Skin epidermis (tissue), 12 donors: ENCODE data around the gene RIPPLY2.

Experiments
- H3K27ac ChIP-seq, 21 experiments: fragments of 200-600 bp; sonication (generic) in 11 of 21; one replicate each; pipeline ENCODE4 v1.5.0; 2020; ENCODE audit warnings: mild to moderate bottlenecking in 3 of 21, inconsistent platforms in 2 of 21, moderate library complexity in 2 of 21
- H3K4me3 ChIP-seq, 7 experiments: fragments of 200-600 bp; sonication (generic) in 2 of 7; one replicate each; pipeline ENCODE4 v1.5.0; 2020; ENCODE audit warnings: inconsistent platforms in 2 of 7, mild to moderate bottlenecking in 2 of 7, moderate library complexity in 1 of 7

RIPPLY2 gene

DNA sequence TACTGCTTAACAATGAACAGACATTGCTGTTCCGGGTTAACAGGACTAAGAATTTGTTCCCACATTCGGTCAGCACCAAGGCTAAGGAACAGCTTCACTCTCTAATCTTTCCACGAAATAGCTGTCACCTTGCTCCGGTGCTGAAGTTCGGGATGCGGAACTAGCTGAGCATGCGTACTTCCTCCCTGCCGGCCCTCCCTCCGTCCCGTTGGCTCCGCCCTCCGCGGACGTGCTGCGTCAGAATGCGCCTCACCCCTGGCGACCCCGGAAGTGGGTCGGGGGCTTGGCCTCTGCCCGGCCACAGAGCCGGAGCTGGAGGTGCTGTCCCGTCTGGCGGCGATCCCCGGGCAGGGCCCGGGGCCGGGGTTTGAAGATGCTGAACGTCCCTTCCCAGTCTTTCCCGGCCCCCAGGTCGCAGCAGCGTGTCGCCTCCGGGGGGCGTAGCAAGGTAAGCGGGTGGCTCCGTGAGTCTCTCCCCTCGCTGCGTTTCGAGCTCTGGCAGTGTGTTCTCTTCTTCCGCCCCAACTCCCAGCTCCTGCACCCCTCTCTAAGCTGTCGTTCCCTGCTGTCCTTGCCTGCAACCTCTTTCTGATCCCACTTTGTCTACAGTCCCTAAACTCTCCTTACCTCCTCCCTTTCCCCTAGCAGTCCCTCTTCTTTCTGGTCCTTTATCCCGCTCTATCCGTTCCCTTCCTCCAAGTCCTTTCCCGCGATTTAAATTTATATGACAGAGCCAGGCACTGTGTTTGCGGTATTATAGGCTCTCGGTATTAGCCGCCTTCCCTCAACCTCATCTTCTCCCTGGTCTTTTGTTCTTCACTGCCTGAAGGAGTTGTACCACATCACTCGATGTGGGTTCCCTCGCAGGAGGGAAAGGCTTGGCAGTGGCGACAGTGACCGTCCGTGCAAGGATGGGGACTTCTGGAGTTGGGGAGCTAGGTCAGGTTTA is 6.5 kb downstream of the RIPPLY2 start, which contains the start of gene CYB5R4:
Gene CYB5R4 (plus strand): TSS at position 280 of the 949 bp plus-strand sequence. CDS start 94 bp downstream, at position 374.
- Histone ChIP-seq H3K27ac (peak within 1 kb of the TSS; percentile 37 to 93 (median 88)), H3K4me3 (peak within 1 kb of the TSS; percentile 79 to 96 (median 83))

DNA sequence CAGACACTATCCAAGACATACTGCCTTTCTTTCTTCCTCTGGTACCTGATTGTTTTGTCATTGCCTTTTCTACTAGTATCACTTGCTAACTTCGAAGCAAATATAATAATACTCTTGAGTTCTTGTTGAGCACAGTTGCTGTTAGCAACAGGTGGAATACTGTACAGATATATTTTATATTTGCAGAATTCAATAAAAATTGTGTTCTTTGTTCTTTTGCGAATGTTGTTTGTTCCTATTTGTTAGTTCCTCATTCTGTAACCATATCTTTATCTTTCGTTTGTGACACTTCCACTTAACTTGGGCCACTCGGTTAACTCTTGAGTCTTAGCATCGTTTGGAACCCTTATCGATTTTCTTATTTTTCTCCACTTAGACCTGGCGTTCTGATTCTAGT is 7.2 kb downstream of the RIPPLY2 start:
- Histone ChIP-seq H3K4me3 (peak overlapping the region; percentile 79 to 96 (median 83)), H3K27ac (peak overlapping the region in 17 of 21 experiments; percentile 77 to 93 (median 88))

DNA sequence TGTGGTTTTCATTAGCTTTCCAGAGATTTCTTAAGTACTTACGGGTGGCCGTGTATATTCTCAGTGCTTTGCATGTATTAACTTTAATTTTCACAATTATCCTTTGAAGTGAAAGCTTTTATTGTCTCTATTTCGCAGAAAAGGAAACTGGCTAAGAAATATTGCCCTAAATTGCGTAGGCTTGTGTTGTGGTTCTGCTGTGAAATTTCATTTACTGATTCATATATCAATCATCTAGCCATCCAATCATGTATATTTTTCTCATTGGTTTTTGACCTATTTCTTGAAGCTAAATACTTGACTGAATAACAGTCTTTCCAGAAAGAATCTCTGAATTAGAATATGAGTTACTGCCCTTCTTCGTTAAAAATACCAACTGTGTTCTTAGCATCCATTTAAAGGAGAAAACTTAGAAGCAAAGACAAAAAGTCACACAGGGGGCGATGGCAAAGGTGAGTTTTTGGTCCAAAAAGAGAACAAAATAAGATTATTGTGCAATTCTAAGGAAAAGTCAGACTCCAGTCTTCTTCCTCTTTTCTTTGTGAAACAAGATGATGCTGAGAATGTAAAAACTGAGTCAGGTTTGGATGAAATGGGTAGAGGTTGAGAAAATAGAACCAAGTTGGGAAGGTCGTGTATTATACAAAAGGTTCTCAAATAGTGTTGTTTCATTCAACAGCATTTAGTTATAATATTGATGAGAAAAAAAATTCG is 7.8 kb downstream of the RIPPLY2 start:
- Histone ChIP-seq H3K27ac (no peak overlapping the region), H3K4me3 (peak overlapping the region in 4 of 7 experiments; percentile 79 to 88 (median 82))

DNA sequence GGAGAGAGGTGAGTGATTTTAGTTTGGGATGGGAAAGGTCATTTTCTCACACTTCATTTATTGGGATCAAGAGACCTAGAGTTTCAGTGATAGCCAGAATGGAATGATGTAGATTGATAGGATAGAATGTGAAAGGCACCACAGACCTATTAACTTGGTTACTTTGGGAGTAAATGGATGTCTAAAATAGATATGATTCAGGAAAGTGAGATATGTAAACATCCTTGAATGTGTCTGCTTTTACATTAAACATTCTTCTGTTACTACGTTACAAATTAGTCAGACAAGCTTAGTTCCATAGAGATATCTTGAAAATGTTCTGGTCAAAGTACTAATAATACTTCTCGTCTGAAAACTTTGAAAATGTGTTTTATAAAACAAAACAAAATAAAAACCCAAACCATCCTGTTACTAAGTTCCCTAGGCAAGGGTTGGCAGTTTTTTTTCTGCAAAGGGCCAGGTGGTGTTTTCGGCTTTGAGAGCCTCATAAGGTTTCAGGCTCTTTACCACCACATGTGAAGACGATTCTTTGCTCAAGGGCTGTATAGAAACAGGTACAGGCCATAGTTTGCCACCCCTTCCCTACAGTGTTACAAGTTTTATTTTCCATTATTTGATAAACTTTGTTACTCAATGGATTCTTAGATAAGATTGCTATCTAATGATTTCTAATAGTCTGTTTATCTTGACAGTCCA is 9.8 kb downstream of the RIPPLY2 start:
- Histone ChIP-seq H3K4me3 (no peak overlapping the region), H3K27ac (no peak overlapping the region)

DNA sequence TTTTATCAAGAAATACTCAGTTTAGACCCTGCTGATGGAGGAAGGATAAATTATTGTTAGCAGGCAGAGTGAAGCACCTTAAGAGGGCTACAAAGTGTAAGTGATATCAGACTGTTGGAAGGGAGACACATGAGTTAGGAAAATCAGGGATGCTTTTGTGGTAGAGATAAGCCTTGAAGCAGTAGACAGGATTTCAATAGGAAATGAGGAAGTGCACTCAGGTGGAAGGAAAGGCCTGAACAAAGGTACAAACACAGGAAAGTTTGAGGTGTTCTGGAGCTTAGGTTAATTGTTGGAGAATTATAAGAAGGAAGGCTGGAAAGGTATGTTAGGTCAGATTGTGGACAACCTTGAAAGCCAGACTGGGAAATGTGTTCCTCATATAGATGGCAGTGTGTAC is 13.9 kb downstream of the RIPPLY2 start:
- Histone ChIP-seq H3K27ac (peak overlapping the region in 6 of 21 experiments; percentile 7 to 70 (median 56)), H3K4me3 (no peak overlapping the region)

DNA sequence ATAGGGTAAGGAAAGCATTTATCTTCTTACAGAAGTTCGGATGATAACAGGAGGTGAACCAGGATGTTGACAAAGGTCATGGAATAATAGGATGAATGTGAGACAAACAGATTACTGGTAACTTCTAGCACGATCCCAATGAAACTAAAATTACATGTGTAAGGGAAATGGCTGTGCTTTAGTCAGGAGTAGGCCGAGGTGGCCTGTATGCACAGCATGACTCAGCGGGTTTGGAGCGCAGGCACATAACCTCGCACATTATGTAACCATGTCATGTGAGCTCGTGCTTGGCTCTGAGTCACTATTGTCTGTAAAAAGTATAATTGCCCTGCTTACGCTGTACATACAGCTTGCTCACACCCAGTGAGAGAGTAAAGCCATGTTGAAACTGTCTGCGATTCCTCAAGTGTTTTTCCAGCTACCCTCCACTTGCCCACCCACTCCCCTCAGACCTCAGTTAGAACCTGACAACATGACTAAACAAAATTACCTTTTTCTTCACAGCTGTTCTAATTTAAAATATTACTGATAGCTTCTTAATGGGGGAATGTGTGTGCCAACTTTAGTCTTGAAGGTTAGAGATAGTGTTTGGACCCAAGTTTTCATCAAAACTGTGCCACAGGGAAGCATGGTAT is 14.5 kb downstream of the RIPPLY2 start:
- Histone ChIP-seq H3K4me3 (no peak overlapping the region), H3K27ac (peak overlapping the region in 6 of 21 experiments; percentile 22 to 70 (median 56))

DNA sequence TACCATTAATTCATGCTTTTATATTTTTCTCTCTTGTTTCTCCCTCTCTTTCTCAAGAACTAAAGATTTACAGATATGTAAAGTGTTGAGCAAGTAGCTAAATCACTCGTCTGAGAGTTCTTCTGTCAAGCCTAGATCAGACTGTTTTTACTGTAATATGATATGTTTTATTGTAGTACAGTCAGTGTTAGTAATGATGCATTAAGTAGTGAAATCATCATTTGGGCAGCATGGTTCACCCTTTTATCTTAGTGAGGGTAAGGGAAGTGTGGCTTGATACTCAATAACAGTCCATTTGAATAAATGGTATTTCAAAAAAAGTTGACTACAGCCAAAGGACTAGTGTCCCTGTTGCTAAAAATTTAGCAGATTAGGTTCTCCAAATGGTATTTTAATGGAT is 15.5 kb downstream of the RIPPLY2 start:
- Histone ChIP-seq H3K27ac (peak overlapping the region in 1 of 21 experiments; percentile 70), H3K4me3 (no peak overlapping the region)

DNA sequence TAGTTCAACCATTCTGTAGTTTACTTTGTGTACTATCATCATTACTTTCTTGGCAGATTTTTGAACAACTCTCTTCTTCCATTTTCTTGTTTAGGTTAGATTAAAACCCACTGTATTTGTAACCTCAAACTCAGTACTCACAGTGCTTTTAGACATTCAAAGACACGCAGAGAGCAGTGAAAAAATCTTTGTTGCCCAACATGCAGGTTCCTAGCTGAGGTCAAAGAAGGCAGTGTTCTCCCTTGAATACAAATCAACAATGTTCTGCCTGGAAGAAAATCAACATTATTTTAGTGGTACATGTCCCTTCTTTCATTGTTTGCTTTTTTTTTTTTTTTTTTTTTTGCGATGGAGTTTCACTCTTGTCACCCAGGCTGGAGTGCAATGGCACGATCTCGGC is 17.5 kb downstream of the RIPPLY2 start:
- H3K27ac ChIP-seq = no peak overlapping the region

DNA sequence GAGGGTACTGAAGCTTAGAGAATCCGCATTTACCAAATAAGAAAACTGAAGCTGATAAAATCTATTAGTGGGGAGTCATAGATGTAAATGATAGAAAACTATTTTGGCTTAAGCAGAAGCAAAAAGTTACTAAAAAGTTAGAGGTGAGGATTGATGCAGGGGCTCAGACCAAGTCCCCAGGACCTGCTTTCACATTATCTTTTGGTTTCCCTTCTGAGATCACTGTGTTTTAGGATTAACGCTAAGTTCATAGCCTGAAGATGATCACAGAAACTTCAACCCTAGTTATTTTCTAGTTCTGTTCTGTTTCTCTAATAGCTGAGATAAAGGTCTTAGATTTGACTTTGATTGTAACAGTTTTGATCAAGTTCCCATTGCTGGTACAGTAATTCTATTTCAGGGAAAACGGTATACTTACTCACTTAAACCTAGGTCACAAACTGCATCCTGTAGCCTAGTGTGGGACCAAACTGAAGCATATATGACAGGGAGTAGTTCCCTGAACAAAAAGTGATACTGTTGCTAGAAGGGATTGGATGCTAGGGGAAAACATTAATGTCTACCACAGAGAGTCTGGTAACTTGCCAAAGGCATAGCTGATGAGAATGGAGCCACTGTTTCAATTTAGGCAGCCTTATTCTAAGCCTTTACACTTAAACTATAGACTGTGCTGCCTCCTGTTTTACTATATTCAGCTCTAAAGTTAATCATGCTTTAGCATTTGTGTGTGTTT is 19.4 kb downstream of the RIPPLY2 start:
- no peak overlapping the region for H3K27ac ChIP-seq
- no peak overlapping the region for H3K4me3 ChIP-seq

More for the DNA sequence above, 17.5 kb downstream of the RIPPLY2 start:
- no peak overlapping the region for H3K4me3 ChIP-seq

DNA sequence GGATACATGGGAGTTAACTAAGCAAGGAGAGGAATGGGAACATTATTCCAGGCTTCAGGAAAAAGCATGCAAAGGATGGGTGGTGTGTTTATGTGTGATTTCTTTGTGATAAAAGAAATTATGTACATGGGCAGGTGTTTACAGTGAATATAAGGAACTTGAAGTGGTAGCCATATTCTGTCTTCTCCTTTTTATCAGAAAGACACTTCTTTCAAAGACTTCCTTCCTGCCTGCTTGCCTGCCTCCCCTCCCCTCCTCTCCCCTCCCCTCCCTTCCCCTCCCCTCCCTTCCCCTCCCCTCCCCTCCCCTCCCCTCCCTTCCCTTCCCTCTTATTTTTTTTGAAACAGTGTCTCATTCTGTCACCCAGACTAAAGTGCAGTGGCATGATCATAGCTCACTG is 20.7 kb downstream of the RIPPLY2 start:
- H3K4me3 ChIP-seq = no peak overlapping the region

DNA sequence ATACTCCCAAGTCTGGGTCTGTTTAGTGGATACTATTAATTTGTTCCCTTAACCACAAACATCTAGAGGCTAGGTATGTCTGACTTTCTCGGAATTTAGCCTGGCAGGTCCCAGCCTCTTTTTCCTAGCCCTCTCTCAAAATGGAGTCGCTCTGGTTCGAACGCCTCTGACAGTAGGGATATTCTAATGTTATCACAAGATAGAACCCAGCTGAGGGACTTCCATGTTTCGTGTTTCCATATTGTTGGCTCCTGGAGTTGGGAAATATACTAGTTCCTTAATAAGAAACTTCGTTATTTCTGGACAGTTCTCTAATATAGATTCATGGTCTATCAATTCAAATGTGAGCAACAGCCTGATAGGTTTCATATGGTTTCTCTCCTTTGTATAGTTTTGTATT is 22.7 kb downstream of the RIPPLY2 start:
- Histone ChIP-seq H3K27ac (no peak overlapping the region), H3K4me3 (no peak overlapping the region)

More for the DNA sequence above, 20.7 kb downstream of the RIPPLY2 start:
- no peak overlapping the region for H3K27ac ChIP-seq

DNA sequence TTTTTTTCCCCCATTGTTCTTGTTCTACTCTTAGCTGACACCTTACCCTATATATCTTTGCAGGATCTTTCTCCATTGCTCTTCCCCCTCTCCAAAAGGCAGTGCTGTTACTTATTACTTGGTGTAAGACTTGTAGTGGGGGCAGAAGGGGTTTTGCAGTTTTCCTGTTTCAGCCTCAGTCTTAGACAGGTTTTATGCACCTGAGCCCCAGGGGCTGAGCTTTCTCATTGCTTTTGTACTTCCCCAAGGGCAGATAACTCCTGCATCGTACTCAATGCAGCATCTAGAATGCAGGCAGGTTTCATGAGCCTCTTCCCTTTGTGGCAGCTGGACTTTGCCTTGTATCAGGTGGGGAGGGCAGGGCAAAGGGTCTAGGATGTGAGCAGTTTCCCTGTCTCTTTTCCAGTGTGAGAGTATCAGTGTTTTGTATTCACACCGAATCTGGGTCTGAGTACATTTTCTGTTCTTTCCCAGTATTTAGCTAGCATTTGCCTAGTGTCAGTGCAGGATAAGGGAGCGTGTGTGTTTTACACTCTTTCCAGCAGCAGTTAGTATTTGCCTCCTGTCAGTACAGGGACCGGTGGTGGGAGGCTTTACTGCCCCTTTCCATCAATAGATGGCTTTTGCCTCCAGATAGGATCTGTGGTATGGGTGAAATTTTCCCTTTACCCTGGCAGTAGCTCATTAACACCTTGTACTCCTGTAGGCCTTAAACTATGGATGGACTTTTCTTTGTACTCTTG is 25.9 kb downstream of the RIPPLY2 start:
- H3K27ac ChIP-seq = no peak overlapping the region
- H3K4me3 ChIP-seq = no peak overlapping the region

DNA sequence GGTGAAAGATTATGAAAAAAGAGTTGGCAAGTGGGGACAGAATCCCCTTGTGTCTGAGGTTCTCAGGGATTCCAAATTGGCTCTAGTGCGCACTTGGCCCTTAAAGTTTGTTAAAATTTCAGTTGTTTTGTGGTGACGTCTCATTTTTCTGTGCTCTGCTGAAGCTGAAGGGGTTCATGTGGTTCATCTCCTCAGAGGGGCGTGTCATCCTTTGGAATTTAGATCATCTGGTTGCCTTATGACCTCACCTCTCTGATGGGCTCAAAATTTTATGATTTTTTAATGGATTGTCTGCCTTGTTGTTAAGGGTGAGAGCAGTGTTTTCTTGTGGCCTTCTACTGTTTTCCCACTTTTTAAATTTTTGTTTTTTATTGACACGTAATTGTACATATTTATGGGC is 26.6 kb downstream of the RIPPLY2 start:
- Histone ChIP-seq H3K4me3 (no peak overlapping the region), H3K27ac (no peak overlapping the region)

DNA sequence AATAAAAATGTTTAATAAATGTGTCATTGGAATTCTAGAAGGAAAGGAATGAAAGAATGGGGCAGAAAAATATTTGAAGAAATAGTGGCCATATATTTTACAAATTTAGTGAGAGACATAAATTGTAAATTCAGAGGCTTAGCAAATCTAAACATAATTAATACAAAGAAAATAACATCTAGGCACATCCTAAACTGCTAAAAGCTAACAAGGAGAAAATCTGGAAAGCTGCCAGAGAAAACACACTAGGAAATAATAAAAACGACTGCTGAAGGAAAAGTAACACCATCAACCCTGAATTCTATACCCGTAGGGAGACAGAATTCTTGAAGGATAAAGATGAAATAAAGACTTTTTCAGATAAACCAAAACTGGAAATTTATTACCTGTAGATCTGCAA is 30.1 kb downstream of the RIPPLY2 start:
- Histone ChIP-seq H3K4me3 (no peak overlapping the region), H3K27ac (no peak overlapping the region)

DNA sequence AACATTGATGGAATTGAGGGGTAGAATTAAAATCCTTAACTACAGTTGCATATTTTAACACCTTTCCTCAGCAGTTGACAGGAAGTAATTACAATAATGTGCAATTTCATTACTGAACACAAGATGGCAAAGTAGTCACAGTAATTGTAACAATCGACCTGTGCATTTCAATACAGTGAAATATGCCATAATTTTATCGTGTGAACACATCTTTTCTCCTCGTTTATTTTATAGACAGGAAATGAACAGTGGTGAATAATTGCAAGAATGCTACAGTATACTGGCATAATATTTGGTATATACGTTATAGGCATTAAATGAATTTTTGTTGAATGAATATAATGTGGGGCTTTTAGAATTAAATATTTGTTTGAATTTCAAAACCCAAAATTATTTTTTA is 31.4 kb downstream of the RIPPLY2 start:
- no peak overlapping the region for H3K27ac ChIP-seq
- H3K4me3 ChIP-seq = no peak overlapping the region

DNA sequence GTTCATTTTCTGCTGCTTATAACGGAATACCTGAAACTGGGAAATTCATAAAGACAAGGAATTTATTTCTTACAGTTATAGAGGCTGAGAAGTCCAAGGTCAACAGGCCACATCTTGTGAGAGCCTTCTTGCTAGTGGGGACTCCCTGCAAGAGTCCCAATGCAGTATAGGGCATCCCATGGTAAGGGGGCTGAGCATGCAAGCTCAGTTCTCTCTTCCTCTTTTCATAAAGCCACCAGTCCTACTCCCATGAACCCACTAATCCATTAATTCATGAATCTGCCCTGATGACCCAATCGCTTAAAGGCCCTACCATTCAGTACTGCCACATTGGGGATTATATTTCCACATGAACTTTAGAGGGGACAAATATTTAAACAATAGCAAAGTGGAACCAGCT is 32.8 kb downstream of the RIPPLY2 start:
- no peak overlapping the region for H3K27ac ChIP-seq

DNA sequence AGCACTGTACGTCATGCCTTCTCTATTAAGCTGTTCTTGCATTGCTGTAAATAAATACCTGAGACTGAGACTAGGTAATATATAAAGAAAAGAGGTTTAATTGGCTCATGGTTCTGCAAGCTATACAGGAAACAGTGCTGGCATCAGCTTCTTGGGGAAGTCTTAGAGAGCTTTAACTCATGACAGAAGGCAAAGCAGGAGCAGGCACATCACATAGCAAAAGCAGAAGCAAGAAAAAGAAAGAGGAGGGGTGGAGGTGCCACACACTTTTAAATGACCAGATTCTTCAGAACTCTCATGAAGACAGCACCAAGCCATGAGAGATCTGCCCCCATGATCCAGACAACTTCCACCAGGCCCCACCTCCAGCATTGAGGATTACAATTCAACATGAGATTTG is 36.5 kb downstream of the RIPPLY2 start:
- H3K27ac ChIP-seq = no peak overlapping the region
- H3K4me3 ChIP-seq = no peak overlapping the region

More for the DNA sequence above, 32.8 kb downstream of the RIPPLY2 start:
- no peak overlapping the region for H3K4me3 ChIP-seq

DNA sequence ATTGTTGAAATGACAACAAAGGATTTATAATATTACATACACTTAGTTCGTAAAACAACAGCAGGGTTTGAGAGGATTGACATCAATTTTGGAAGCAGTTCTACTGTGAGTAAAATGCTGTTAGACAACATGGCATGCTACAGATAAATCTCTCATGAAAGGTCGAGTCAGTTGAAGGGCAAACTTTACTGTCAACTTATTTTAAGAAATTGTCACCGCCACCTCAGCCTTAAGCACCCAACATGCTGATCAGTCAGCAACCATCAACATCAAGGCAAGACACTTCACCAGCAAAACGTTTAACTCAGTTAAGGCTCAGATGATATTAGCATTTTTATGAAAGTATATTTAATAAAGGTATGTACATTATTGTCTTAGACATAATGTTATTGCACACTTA is 37.4 kb downstream of the RIPPLY2 start:
- no peak overlapping the region for H3K4me3 ChIP-seq
- no peak overlapping the region for H3K27ac ChIP-seq
